Measurements from ENCODE around the gene USF2. TPM values are rescaled to one million over a fixed set of nuclear protein-coding genes. Genes with fewer than 3 reads are reported as not detected.

USF2 gene
- total RNA-seq, 1 experiment from 2014 or later, result 121 TPM

GRCh38 chr19:35266520-35267352 lies 2.0 kb upstream of the USF2 start:
- no TSS peak for BruUV-seq (replicated peaks)
- intact Hi-C loops (cut with micrococcal nuclease; ENCODE audit: unreplicated experiment), result no loop called here
- CTCF ChIA-PET, result no interaction called here
- DNase-seq (ENCODE audit: low read depth, low spot score), result no peak
- Histone ChIP-seq H3K4me1 (ENCODE audit: control insufficient read depth, insufficient read depth, low read length) (peaks cover 28% of the 10 kb centered on the region), H3K9me3 (ENCODE audit: control insufficient read depth, insufficient read depth, low read depth, low read length) (no peaks in the 10 kb centered on the region), H3K36me3 (ENCODE audit: control insufficient read depth, insufficient read depth, low read length) (peaks cover 14% of the 10 kb centered on the region; the same call in 1 of the 2 replicates), H3K27ac (ENCODE audit: low read length) (peak overlapping the region; percentile 99), H3K27me3 (ENCODE audit: control insufficient read depth, insufficient read depth, low read length) (no peaks in the 10 kb centered on the region), H3K4me3 (ENCODE audit: low read depth in 2 of 2, low read length in 2 of 2) (peak overlapping the region; percentile 86 to 93)
- in situ Hi-C loops (cut with HindIII; ENCODE audit: low pct_unique_long_range_greater_than_20kb, low sequenced_read_pairs), result no loop called here
- POLR2A ChIA-PET, result no interaction called here
- no peak for TF ChIP-seq TCF7L2 (IDR thresholded peaks at IDR 0.05; ENCODE audit: low read depth, low read length)
- 0 out of 4 replicates have a peak, but pooled peaks of 1 of the 2 experiments have one; percentile 8 for TF ChIP-seq REST (IDR thresholded peaks at IDR 0.05; ENCODE audit: insufficient read depth in 1 of 2, low read depth in 2 of 2, low read length in 1 of 2)
- peak; percentile 23 for TF ChIP-seq POLR2AphosphoS5 (IDR thresholded peaks at IDR 0.05; ENCODE audit: low read depth, low read length)
- no peak for ATAC-seq

GRCh38 chr19:35267353-35267817 lies 1.4 kb upstream of the USF2 start:
- Histone ChIP-seq H3K27me3 (ENCODE audit: control insufficient read depth, insufficient read depth, low read length) (no peaks in the 10 kb centered on the region), H3K36me3 (ENCODE audit: control insufficient read depth, insufficient read depth, low read length) (peaks cover 14% of the 10 kb centered on the region; the same call in 1 of the 2 replicates), H3K9me3 (ENCODE audit: control insufficient read depth, insufficient read depth, low read depth, low read length) (no peaks in the 10 kb centered on the region), H3K4me3 (ENCODE audit: low read depth in 2 of 2, low read length in 2 of 2) (peak overlapping the region; percentile 86 to 93), H3K27ac (ENCODE audit: low read length) (peak overlapping the region; percentile 99), H3K4me1 (ENCODE audit: control insufficient read depth, insufficient read depth, low read length) (peaks cover 25% of the 10 kb centered on the region)
- CTCF ChIA-PET, result no interaction called here
- ATAC-seq, result no peak
- no peak for DNase-seq (ENCODE audit: low read depth, low spot score)
- TSS peak; percentile 81 for BruUV-seq (replicated peaks)
- POLR2A ChIA-PET, result no interaction called here
- TF ChIP-seq POLR2AphosphoS5 (IDR thresholded peaks at IDR 0.05; ENCODE audit: low read depth, low read length) (no peak), SIN3A (IDR thresholded peaks at IDR 0.05; ENCODE audit: borderline replicate concordance, insufficient read depth, low read depth, low read length) (no peak), TCF7L2 (IDR thresholded peaks at IDR 0.05; ENCODE audit: low read depth, low read length) (no peak), REST (IDR thresholded peaks at IDR 0.05; ENCODE audit: insufficient read depth in 1 of 2, low read depth in 2 of 2, low read length in 1 of 2) (no peak), CTCF (IDR thresholded peaks at IDR 0.05) (no peak)
- intact Hi-C loops (cut with micrococcal nuclease; ENCODE audit: unreplicated experiment) (no loop called here), in situ Hi-C loops (cut with HindIII; ENCODE audit: low pct_unique_long_range_greater_than_20kb, low sequenced_read_pairs) (no loop called here)

All from Panc1 (cell line).